Ectodermal cell (in vitro differentiated cells): ENCODE results near the gene TMEM238L.

Source experiments
- H3K27ac ChIP-seq: 2 replicates; pipeline ENCODE4 v1.7.0; 2013; ENCODE audit warnings: mild to moderate bottlenecking, low read depth, low read length; ENCODE audit not compliant: insufficient read depth, poor library complexity, severe bottlenecking
- H3K27me3 ChIP-seq: 2 replicates; pipeline ENCODE4 v1.7.0; 2013; ENCODE audit warnings: mild to moderate bottlenecking, low read length; ENCODE audit not compliant: insufficient read depth, control insufficient read depth, poor library complexity, severe bottlenecking
- H3K36me3 ChIP-seq: one replicate; pipeline ENCODE4 v1.7.0; 2013; ENCODE audit warnings: low read length; ENCODE audit not compliant: control insufficient read depth, insufficient read depth
- H3K4me1 ChIP-seq: one replicate; pipeline ENCODE4 v1.7.0; 2013; ENCODE audit warnings: low read length; ENCODE audit not compliant: control insufficient read depth, insufficient read depth
- H3K4me3 ChIP-seq: 2 replicates; pipeline ENCODE4 v1.7.0; 2013; ENCODE audit warnings: low read depth, low read length, control low read depth; ENCODE audit not compliant: insufficient read depth
- H3K9me3 ChIP-seq: 2 replicates; pipeline ENCODE4 v1.7.0; 2013; ENCODE audit warnings: mild to moderate bottlenecking, low read length, moderate library complexity; ENCODE audit not compliant: control insufficient read depth
- WGBS, 2 experiments: methylation state at CpG; one replicate each; pipeline ENCODE4 v1.1.7; 2013; ENCODE audit warnings: missing lambda C conversion rate in 2 of 2; 5-methylcytosine and 5-hydroxymethylcytosine counted together

TMEM238L gene

GRCh38 chr17:10806545-10807262 is 2.8 kb upstream of the TMEM238L start:
- no peaks in the 10 kb centered on the region for H3K27me3 ChIP-seq
- no peaks in the 10 kb centered on the region for H3K36me3 ChIP-seq
- H3K27ac ChIP-seq, result no peak overlapping the region
- no peak overlapping the region for H3K4me3 ChIP-seq
- H3K4me1 ChIP-seq, result no peaks in the 10 kb centered on the region
- H3K9me3 ChIP-seq, result no peaks in the 10 kb centered on the region
- WGBS, 2 experiments, result 84 to 85% methylated on average over 9 of the region's 9 CpGs

DNA sequence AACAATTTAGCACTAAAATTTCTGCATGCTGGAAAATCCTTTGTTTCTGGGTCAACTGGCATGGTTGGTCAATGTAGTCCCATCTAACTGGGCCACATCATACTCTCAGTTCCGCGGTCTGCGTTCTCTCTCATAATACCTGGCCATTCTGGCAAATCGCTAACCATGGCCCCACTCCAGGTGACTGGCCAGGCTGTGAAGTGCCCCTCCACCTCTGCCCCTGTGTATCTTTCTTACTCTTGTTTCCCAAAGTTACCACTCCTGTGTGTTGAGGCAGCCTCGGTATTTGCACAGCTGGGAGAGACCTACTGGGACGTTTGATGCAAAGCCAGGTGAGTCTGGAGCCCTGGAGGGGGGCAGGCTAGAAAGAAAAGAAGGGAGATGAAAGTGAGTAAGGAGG is 2.0 kb upstream of the TMEM238L start:
- no peaks in the 10 kb centered on the region for H3K27me3 ChIP-seq
- H3K9me3 ChIP-seq, result no peaks in the 10 kb centered on the region
- no peak overlapping the region for H3K4me3 ChIP-seq
- WGBS, 2 experiments, result 89 to 95% methylated on average over 6 of the region's 6 CpGs
- H3K4me1 ChIP-seq, result no peaks in the 10 kb centered on the region
- no peak overlapping the region for H3K27ac ChIP-seq
- no peaks in the 10 kb centered on the region for H3K36me3 ChIP-seq

GRCh38 chr17:10804546-10804945 is 647 bp upstream of the TMEM238L start:
- Histone ChIP-seq H3K27ac (no peak overlapping the region), H3K4me1 (no peaks in the 10 kb centered on the region), H3K27me3 (no peaks in the 10 kb centered on the region), H3K9me3 (no peaks in the 10 kb centered on the region), H3K36me3 (no peaks in the 10 kb centered on the region), H3K4me3 (no peak overlapping the region)
- WGBS, 2 experiments, result 90 to 93% methylated on average over 7 of the region's 7 CpGs

DNA sequence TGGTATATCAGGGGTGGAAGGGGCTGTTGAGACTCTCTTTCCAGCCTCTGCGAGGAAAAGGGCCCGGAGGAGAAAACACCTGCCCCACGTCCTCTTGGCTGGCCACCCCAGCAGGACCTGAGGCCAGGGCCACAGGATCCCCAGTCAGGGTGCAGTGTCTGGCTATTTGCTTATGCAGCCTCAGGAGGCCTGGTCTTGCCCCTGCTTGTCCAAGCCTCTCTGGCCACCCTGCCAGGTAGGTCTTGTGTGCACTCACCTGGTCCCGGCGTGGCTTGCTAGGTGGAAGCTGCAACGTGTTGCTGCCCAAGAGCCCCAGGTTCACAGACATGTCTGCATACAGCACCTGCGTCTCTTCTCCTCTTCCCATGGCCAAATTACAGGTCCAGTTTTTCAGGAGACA is 549 bp downstream of the TMEM238L start:
- H3K36me3 ChIP-seq, result no peaks in the 10 kb centered on the region
- no peaks in the 10 kb centered on the region for H3K4me1 ChIP-seq
- WGBS, 2 experiments, result 92 to 93% methylated on average over 7 of the region's 7 CpGs
- H3K4me3 ChIP-seq, result no peak overlapping the region
- no peaks in the 10 kb centered on the region for H3K27me3 ChIP-seq
- no peaks in the 10 kb centered on the region for H3K9me3 ChIP-seq
- no peak overlapping the region for H3K27ac ChIP-seq

DNA sequence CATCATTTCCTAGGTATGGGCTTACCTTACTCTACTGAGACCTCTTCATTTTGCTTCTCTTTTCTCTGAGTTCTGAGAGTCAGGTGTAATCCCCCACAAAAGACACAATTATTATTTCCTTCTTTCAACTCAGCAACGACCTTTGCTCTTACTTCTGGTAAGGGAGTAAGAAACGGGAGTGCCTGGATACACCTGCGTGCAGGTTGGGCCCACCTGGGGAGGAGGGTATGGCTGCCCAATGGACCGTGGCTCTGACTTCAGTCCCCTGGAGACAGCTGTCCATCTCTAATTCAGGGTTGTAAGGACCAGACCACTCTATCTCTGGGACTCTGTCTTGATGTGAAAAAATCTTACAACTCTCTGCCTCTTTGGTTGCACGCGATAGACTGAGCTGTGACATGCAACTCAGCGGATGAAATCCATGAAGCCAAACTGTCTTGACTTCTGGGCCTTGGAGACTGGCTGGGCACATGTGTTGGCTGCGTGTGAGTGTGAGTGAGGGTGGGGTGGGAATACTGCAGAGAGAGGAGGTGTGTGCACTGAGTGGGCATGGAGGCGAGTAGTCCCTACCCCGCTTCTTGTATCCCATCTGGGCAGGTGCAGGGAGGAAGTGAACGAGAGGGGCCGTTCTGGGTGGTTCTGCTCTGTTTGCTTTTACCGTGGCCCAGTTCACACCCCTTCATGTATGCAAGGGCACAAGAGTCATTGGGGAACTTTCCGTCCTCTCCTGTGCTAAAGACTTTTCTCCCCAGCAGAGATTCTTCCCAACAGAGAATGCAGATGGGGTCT is 1.2 kb downstream of the TMEM238L start:
- Histone ChIP-seq H3K27ac (no peak overlapping the region), H3K4me3 (no peak overlapping the region), H3K36me3 (no peaks in the 10 kb centered on the region), H3K9me3 (no peaks in the 10 kb centered on the region), H3K4me1 (no peaks in the 10 kb centered on the region), H3K27me3 (no peaks in the 10 kb centered on the region)
- WGBS, 2 experiments, result 92 to 94% methylated on average over 14 of the region's 14 CpGs

DNA sequence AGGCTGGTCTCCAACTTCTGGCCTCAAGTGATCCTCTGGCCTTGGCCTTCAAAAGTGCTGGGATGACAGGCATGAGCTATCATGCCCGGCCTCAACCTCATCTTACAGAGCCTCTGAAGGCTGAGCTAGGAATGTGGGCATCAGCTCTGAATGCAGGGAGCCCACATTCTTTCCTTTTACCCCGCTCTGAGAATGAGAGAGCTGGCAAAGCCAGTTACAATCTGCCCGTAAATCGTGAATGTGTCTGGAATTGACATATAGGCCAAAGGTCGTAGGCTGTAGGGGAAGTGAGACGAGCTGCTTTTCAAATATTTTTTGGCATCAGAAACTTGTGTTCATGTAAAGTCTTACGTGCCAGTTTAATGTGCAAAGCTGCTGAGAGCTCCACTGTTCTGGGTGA is 4.5 kb downstream of the TMEM238L start:
- WGBS, 2 experiments, result 94 to 97% methylated on average over 7 of the region's 7 CpGs
- no peaks in the 10 kb centered on the region for H3K4me1 ChIP-seq
- no peak overlapping the region for H3K4me3 ChIP-seq
- H3K27me3 ChIP-seq, result no peaks in the 10 kb centered on the region
- no peaks in the 10 kb centered on the region for H3K9me3 ChIP-seq
- no peaks in the 10 kb centered on the region for H3K36me3 ChIP-seq
- H3K27ac ChIP-seq, result no peak overlapping the region

DNA sequence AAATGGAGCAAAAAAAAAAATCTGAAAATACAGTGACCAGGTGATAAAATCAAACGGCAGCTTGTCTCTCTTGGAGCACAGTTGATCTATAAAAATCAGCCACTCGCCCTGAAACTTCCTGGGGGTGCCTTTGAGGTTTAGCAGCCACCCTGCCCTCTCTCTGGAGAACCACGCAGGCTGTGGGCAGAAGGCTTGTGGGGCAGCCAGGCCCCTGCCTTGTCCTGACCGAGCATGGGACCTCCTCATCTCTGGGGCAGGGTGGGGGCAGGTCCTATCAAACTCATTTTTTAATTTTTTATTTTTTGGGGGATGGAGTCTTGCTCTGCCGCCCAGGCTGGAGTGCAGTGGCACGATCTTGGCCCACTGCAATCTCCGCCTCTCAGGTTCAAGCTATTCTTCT is 5.0 kb downstream of the TMEM238L start:
- Histone ChIP-seq H3K9me3 (no peaks in the 10 kb centered on the region), H3K4me1 (no peaks in the 10 kb centered on the region), H3K4me3 (no peak overlapping the region), H3K36me3 (no peaks in the 10 kb centered on the region), H3K27ac (no peak overlapping the region), H3K27me3 (no peaks in the 10 kb centered on the region)
- 89 to 94% methylated on average over 7 of the region's 7 CpGs for WGBS, 2 experiments

- no peaks in the 10 kb centered on the region for H3K4me1 ChIP-seq
- no peak overlapping the region for H3K27ac ChIP-seq
- H3K36me3 ChIP-seq, result no peaks in the 10 kb centered on the region
- H3K9me3 ChIP-seq, result no peaks in the 10 kb centered on the region
- WGBS, 2 experiments, result 90 to 91% methylated on average over 3 of the region's 3 CpGs
- H3K27me3 ChIP-seq, result no peaks in the 10 kb centered on the region
- no peak overlapping the region for H3K4me3 ChIP-seq
Measured at GRCh38 chr17:10798332-10798749, 5.6 kb downstream of the TMEM238L start.

DNA sequence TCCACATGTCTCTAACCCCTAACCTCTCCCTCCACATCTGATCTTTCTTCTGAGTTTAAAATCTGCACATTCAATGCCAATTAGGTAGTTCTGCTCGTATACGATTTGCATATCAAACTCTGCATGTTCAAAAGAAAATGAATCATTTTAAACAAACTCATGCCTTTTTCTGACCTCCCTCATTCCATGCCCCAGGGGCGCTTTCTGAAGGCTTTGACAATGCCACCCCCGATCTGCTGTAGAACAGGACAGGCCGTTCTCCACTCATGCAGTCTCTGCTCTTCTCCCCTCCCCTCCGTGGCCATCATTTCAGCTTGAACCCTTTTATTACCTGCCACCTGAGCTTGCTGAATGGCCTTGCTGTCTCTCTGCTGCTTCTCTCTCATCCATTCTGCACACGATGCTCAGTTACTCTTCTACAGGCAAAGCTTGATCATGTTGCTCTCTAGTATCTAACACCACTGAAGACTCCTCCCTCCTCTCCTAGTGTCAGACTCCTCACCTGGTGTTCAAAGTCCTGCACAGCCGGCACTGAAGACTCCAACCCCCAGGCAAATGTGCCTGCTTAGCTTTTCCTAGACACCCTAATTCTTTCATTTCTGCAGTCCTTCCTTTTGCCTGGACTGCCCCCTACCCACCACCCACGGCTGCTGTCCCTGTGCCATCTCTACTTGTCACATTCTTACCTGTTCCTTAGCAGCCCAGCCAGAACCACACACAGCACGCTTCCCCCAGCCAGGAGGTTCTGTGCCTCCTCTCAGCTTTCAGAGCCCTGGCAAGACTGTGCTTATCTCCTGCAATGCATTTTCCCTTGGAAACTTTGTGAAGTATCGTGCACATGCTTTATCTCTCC is 6.2 kb downstream of the TMEM238L start:
- no peaks in the 10 kb centered on the region for H3K27me3 ChIP-seq
- 80 to 82% methylated on average over 11 of the region's 11 CpGs for WGBS, 2 experiments
- no peak overlapping the region for H3K4me3 ChIP-seq
- no peaks in the 10 kb centered on the region for H3K36me3 ChIP-seq
- H3K4me1 ChIP-seq, result no peaks in the 10 kb centered on the region
- H3K9me3 ChIP-seq, result no peaks in the 10 kb centered on the region
- H3K27ac ChIP-seq, result no peak overlapping the region

- H3K27ac ChIP-seq, result no peak overlapping the region
- H3K9me3 ChIP-seq, result no peaks in the 10 kb centered on the region
- H3K4me1 ChIP-seq, result peaks cover 3% of the 10 kb centered on the region
- 93 to 97% methylated on average over 4 of the region's 4 CpGs for WGBS, 2 experiments
- no peaks in the 10 kb centered on the region for H3K36me3 ChIP-seq
- H3K4me3 ChIP-seq, result no peak overlapping the region
- no peaks in the 10 kb centered on the region for H3K27me3 ChIP-seq
Measured at GRCh38 chr17:10793816-10794215, 10.1 kb downstream of the TMEM238L start.
